COLO668 (cell line): ENCODE results near the gene PDIA2.

Experiments used
- DNase-seq: peaks from one replicate; lab custom pipeline; 2025; ENCODE audit not compliant: unreplicated experiment; lab: John Stamatoyannopoulos, UW

The PDIA2 gene

DNA sequence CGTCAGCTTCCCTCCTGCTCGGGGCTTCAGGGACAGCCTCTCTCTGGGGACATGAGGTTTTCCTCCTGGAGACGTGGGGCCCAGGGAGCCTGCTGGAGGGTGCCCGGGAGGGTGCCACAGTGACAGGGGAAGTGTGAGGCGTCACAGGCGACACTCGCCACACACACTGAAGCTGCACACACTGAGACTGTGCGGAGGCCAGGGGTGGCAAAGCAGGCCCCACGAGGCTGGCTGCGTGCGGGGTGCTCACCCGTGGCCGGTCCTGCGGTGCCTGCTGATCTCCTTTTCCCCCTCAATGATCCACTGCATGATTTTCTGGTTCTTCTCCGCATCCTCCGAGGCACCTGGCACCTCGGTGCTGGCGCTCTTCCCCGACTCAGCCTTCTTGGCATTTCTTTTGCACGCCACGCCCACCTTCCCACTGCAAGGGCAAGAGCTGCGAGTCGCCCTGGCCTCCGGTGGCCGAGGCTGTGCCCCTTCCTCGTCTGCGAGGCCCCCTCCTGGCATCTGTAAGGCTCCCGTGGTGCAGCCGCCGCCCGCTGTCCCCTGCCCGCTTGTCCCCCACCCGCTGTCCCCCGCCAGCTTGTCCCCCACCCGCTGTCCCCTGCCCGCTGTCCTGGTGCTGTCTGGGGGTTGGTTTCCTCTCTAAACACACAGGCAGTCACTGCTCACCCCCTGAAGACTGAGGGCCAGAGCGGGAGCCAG is 14.0 kb downstream of the PDIA2 start:
- no peak for DNase-seq

GRCh38 chr16:297832-298231 is 14.9 kb downstream of the PDIA2 start:
- no peak for DNase-seq

DNA sequence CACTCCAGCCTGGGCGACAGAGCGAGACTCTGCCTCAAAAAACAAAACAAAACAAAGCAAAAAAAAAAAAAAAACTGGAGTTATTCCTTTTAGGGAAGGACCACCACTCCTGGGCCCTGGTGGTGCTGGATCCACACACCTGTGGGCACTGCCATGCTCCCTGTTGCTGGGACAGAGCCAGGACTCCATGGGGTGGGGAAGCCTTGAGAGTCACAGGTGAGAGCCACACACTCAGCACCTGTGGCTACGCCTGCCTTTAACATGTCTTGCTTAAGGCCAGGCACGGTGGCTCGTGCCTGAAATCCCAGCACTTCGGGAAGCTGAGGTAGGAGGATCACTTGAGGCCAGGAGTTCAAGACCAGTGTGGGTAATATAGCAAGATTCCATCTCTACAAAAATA is 18.3 kb downstream of the PDIA2 start:
- no peak for DNase-seq

- DNase-seq, result no peak
Observed at GRCh38 chr16:301950-302349, 19.0 kb downstream of the PDIA2 start.

DNA sequence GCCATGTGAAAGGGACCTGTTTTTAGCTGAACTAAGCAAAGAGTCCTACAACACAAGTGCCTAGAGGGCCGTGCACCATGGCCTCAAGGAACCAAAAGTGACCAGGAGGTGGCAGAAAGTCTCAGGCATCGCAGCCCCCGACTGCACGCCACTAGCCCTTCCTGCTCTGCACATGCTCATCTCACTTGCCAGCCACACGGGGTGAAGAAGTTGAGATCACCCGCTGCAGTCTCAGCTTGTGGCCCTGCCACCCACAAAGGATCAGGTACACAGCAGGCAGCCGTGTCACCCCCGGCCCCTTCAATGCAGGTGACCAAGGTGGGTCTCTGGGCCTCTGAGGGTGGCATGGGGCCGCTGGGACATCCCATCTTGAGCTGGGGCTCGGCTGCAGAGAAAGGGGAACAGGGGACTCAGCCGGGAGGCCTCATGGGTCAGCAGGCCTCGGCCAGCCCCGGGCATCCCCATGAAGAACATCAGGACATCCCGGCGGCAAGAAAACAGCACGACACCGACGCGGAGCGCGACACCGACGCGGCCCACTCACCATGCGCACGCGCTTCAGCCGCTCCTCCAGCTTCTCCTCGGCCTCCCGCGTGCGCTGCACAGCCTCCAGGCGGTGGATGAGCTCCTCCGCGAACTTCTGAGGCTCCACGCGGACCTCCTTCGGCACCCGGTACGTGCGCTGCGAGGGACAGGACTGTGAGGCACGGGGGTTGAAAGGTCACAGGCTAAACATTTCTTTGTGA is 21.0 kb downstream of the PDIA2 start:
- DNase-seq, result peak; percentile 24

- DNase-seq, result peak; percentile 19
Observed at GRCh38 chr16:305916-306626, 23.1 kb downstream of the PDIA2 start.

DNA sequence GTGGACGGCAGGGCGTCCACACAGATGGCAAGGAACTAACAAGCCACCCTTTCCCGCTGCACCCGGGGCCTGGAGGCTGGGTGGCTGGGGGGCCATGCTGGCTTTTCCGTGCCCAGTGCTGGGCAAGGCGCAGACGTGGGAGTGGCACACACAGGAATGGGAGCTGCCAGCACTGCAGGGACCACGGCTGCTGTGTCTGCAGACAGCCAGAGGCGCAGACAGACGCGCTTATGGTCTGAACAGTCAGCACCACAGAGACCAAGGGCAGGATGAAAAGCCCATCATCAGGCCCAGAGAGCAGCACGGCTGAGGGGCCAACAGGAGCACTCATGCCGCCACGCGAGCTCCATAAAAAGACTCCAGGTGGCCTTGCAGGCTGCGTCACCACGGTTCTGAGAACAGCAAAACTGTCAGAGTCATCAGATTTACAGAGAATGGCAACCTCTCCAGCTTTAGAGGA is 24.0 kb downstream of the PDIA2 start:
- DNase-seq, result no peak

DNA sequence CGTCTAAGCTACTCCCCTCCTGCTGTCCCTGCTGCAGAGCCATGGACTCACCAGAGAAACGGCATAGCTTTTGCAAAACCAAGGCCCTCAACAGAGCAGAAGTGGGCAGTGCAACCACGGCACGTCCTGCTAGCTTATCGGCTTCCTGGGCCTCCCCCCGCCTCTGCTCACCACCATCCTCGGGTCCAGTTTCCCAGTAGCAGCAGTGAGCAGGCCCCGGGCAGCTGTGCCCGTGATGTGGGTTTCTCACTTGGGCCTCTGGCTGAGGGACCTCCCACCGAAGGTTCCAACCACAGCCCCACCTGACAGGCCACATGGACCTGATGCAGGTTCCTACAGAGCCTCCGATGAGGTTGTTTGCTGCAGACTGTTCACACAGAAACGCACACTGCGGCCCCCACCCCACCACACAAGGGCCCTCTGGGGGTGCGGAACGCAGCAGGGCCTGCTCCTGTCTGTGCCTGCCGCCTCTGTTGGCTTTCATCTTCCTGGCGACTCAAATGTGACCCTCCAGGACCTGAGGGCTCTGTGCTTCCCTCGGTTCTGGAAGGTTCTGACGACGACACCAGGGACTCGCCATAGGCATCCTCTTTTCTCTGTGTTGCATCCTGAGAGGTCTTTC is 24.8 kb downstream of the PDIA2 start:
- no peak for DNase-seq

GRCh38 chr16:309476-309875 is 26.5 kb downstream of the PDIA2 start:
- DNase-seq, result no peak

DNA sequence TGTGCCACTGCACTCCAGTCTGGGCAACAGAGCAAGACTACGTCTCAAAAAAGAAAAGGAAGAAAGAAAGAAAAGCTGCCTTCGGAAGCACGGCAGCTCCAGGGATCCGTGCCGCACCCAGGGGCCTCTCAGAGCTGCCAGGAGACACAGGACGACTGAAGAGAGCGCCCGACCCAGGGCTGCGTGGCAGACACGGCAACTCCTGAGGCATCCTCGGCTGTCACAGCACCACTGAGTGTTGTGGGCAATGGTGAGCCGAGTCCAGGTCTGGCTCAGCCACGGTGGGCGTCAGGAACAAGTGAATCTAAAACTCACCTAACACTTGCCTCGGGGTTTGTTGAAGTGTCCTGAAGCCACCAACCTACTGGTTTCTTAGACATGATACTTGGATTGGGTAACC is 28.8 kb downstream of the PDIA2 start:
- DNase-seq, result no peak

DNA sequence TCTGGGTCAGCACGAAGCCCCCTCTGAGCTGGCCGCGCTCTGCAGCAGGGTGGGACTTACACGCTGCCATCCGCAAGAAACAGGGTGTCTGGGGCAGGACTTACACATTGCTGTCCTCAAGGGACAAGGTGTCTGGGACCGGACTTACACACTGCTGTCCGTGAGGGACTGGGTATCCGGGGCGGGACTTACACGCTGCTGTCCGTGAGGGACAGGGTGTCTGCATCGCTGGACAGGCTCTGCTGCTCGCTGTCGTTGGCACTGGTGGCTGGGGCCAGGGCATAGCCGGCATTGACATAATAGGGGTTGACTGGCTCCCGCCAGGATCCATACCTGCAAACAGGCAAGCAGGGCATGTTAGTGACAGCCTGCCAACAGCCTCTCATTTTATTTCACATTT is 31.4 kb downstream of the PDIA2 start:
- DNase-seq, result no peak

DNA sequence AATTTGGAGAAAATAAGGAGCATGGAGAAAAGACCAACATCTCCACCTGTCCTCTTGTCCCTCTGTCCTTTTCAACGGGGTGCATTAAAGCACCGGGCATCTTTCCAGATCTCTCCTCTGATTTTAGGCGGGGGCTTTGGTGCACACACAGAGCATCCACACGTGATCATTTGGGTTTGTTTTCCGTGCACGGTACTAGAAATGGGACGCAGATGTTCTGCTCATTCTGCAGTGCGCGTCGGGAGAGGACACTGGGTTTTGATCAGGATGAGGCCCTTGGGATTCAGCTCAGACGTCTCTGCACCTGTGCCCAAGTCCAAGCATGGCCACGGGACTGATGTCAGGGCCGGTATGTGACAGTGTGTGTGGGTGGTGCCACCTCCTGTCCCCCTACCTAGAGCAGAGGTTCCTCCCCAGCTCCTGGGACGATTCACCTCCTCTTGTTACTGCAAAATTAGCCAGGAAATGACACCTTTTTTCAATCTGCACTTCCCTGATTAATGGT is 31.9 kb downstream of the PDIA2 start:
- DNase-seq, result no peak

DNA sequence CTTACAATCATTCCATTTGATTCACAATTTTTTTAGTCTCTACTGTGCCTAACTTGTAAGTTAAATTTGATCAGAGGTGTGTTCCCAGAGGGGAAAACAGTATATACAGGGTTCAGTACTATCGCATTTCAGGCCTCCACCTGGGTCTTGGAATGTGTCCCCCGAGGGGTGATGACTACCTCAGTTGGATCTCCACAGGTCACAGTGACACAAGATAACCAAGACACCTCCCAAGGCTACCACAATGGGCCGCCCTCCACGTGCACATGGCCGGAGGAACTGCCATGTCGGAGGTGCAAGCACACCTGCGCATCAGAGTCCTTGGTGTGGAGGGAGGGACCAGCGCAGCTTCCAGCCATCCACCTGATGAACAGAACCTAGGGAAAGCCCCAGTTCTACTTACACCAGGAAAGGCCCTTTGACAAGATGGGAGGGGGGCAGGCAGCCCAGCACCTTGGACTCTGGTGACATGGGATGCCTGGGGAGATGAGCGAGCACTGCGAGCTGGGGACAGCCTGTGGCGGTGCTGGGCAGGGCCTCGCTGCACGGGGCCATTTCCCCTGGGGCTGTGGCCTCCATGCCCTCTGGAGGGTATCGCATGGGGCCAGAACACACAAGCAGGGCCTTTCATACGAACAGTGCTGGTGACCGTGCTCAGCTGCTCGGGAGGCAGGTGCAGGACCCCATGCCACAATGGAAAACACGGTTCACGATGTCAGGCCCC is 33.9 kb downstream of the PDIA2 start:
- DNase-seq, result no peak

- no peak for DNase-seq
Observed at GRCh38 chr16:317583-317982, 34.6 kb downstream of the PDIA2 start.

DNA sequence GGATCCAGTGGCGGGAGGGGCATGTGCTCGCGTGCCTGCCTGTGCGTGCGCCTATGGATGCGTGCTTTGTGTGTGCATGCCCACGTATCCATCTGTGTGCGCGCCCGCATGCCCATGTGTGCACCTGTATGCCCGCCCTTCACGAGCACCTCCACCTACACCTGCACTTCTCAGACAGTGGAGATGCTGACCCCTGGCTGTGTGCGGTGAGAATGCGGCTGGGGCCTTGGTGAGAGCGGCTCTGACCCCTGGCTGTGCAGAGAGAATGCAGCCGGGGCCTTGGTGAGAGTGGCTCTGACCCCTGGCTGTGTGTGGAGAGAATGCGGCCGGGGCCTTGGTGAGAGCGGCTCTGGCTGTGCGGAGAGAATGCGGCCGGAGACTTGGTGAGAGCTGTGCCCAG is 35.7 kb downstream of the PDIA2 start:
- no peak for DNase-seq

- DNase-seq, result no peak
Observed at GRCh38 chr16:320206-320605, 37.2 kb downstream of the PDIA2 start.

GRCh38 chr16:321532-321931 is 38.6 kb downstream of the PDIA2 start:
- DNase-seq, result no peak

GRCh38 chr16:322476-323143 is 39.6 kb downstream of the PDIA2 start:
- DNase-seq, result no peak

DNA sequence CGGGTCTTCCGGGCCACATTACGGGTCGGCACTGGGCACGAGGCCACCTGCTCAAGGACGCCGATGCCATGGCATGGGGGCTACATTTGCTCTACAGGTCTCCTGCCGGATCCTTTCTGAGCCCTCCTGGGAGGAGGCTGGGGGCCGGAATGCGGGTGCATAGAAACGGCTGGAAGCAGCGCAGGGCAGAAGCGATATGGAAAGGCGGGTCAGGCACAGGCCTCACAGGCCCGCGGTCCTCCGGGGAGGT is 41.2 kb downstream of the PDIA2 start:
- no peak for DNase-seq
